HEK293 (cell line): ENCODE results near the gene TNFAIP3.

ENCODE experiments used
- IKZF3 ChIP-seq: fragments of 450-650 bp; IDR thresholded peaks from 2 replicates; pipeline ENCODE4 v1.5.0; 2018; ENCODE audit warnings: missing biosample characterization, mild to moderate bottlenecking, missing genetic modification characterization, moderate library complexity
- ZNF140 ChIP-seq: fragments of 450-650 bp; formaldehyde crosslinking; IDR thresholded peaks from 2 replicates; pipeline ENCODE4 v1.5.1; 2016; ENCODE audit warnings: missing biosample characterization, missing genetic modification characterization
- ZNF274 ChIP-seq, 2 experiments: fragments of 200-500 bp in 1 of 2; fragments of 450-650 bp in 1 of 2; sonication (Bioruptor generic) in 1 of 2; formaldehyde crosslinking in 1 of 2; IDR thresholded peaks; 2 replicates each; pipeline versions ENCODE4 v1.5.1 to v1.6.1; 2014 to 2016; ENCODE audit warnings: borderline replicate concordance in 1 of 2, inconsistent platforms in 1 of 2, low read length in 1 of 2, missing biosample characterization in 1 of 2, missing genetic modification characterization in 1 of 2
- ZNF624 ChIP-seq: fragments of 450-650 bp; formaldehyde crosslinking; IDR thresholded peaks from 2 replicates; pipeline ENCODE4 v1.5.1; 2017; ENCODE audit warnings: missing biosample characterization, missing genetic modification characterization
- TF ChIP-seq, protein P1 (sequence below): fragments of 450-650 bp; IDR thresholded peaks from 2 replicates; pipeline ENCODE4 v1.5.1; 2018; ENCODE audit warnings: missing biosample characterization, mild to moderate bottlenecking, missing genetic modification characterization
- TF ChIP-seq, protein P2 (sequence below): fragments of 450-650 bp; formaldehyde crosslinking; IDR thresholded peaks from 2 replicates; pipeline ENCODE4 v1.5.1; 2016; ENCODE audit warnings: missing biosample characterization, missing genetic modification characterization
- TF ChIP-seq, protein P3 (sequence below): fragments of 450-650 bp; formaldehyde crosslinking; IDR thresholded peaks from 2 replicates; pipeline ENCODE4 v1.5.1; 2017; ENCODE audit warnings: missing biosample characterization, missing genetic modification characterization
- TF ChIP-seq, protein P4 (sequence below): fragments of 450-650 bp; formaldehyde crosslinking; IDR thresholded peaks from 2 replicates; pipeline ENCODE4 v1.5.1; 2016; ENCODE audit warnings: missing biosample characterization, missing genetic modification characterization
- TF ChIP-seq, protein P5 (sequence below): fragments of 450-650 bp; formaldehyde crosslinking; IDR thresholded peaks from 2 replicates; pipeline ENCODE4 v1.5.1; 2016; ENCODE audit warnings: missing biosample characterization, missing genetic modification characterization

DNA sequence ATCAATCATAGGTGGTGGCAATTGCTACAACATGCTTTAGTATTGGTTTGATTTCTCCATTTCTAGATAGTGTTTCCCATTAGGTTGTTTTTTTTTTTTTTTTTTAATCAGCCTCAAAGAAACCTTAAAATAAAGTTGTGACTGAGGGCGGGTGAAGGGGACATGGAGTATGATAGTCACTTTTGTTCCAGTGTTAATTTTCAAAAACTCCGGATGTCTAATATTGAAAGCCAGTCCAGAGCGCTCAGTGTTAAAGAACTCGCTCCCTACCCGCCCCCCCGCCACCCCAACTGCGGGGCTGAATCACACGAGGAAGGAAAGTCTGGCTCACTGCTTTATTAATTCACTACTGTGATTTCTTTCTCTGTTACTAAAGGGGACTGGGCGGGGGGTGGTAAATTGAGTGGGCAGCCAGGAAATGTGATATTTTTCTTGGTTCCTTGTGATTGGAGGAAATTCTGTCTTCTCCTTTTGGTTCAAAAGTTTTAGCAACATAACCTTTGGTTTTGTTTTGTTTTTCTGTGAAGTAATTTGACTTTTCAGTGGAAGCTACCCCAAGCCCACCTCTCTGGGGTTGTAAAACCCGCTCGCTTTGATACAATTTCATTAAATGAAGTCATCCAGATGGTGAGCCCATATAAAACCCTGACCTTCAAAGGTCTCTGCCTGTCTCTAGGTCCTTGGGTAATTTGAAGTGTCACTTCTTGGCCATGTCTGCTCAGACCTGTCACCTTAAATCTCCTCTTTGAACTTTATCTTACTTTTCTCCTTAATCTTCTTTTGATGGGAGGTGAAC lies 38.0 kb downstream of the TNFAIP3 start:
- TF ChIP-seq, protein P1, sequence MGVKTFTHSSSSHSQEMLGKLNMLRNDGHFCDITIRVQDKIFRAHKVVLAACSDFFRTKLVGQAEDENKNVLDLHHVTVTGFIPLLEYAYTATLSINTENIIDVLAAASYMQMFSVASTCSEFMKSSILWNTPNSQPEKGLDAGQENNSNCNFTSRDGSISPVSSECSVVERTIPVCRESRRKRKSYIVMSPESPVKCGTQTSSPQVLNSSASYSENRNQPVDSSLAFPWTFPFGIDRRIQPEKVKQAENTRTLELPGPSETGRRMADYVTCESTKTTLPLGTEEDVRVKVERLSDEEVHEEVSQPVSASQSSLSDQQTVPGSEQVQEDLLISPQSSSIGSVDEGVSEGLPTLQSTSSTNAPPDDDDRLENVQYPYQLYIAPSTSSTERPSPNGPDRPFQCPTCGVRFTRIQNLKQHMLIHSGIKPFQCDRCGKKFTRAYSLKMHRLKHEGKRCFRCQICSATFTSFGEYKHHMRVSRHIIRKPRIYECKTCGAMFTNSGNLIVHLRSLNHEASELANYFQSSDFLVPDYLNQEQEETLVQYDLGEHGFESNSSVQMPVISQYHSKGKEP, result no peak
- TF ChIP-seq ZNF140, result no peak
- TF ChIP-seq, protein P2, sequence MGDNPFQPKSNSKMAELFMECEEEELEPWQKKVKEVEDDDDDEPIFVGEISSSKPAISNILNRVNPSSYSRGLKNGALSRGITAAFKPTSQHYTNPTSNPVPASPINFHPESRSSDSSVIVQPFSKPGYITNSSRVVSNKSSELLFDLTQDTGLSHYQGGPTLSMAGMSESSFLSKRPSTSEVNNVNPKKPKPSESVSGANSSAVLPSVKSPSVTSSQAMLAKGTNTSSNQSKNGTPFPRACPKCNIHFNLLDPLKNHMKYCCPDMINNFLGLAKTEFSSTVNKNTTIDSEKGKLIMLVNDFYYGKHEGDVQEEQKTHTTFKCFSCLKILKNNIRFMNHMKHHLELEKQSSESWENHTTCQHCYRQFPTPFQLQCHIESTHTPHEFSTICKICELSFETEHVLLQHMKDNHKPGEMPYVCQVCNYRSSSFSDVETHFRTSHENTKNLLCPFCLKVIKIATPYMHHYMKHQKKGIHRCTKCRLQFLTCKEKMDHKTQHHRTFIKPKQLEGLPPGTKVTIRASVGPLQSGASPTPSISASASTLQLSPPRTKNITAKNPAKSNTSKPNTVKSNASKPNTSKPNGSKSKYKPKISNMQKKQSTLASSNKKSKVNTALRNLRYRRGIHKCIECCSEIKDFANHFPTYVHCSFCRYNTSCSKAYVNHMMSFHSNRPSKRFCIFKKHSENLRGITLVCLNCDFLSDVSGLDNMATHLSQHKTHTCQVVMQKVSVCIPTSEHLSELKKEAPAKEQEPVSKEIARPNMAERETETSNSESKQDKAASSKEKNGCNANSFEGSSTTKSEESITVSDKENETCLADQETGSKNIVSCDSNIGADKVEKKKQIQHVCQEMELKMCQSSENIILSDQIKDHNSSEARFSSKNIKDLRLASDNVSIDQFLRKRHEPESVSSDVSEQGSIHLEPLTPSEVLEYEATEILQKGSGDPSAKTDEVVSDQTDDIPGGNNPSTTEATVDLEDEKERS (tag by site-specific recombination), result no peak
- TF ChIP-seq, protein P3, sequence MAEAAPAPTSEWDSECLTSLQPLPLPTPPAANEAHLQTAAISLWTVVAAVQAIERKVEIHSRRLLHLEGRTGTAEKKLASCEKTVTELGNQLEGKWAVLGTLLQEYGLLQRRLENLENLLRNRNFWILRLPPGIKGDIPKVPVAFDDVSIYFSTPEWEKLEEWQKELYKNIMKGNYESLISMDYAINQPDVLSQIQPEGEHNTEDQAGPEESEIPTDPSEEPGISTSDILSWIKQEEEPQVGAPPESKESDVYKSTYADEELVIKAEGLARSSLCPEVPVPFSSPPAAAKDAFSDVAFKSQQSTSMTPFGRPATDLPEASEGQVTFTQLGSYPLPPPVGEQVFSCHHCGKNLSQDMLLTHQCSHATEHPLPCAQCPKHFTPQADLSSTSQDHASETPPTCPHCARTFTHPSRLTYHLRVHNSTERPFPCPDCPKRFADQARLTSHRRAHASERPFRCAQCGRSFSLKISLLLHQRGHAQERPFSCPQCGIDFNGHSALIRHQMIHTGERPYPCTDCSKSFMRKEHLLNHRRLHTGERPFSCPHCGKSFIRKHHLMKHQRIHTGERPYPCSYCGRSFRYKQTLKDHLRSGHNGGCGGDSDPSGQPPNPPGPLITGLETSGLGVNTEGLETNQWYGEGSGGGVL (tag by site-specific recombination), result no peak
- no peak for TF ChIP-seq ZNF274 (IDR thresholded peaks at IDR 0.05; ENCODE audit: low read length)
- TF ChIP-seq ZNF274 (tag by site-specific recombination; IDR thresholded peaks at IDR 0.05; ENCODE audit: borderline replicate concordance), result no peak
- TF ChIP-seq, protein P4, sequence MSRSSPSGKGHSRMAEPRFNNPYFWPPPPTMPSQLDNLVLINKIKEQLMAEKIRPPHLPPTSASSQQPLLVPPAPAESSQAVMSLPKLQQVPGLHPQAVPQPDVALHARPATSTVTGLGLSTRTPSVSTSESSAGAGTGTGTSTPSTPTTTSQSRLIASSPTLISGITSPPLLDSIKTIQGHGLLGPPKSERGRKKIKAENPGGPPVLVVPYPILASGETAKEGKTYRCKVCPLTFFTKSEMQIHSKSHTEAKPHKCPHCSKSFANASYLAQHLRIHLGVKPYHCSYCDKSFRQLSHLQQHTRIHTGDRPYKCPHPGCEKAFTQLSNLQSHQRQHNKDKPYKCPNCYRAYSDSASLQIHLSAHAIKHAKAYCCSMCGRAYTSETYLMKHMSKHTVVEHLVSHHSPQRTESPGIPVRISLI (tag by site-specific recombination), result no peak
- TF ChIP-seq, protein P5, sequence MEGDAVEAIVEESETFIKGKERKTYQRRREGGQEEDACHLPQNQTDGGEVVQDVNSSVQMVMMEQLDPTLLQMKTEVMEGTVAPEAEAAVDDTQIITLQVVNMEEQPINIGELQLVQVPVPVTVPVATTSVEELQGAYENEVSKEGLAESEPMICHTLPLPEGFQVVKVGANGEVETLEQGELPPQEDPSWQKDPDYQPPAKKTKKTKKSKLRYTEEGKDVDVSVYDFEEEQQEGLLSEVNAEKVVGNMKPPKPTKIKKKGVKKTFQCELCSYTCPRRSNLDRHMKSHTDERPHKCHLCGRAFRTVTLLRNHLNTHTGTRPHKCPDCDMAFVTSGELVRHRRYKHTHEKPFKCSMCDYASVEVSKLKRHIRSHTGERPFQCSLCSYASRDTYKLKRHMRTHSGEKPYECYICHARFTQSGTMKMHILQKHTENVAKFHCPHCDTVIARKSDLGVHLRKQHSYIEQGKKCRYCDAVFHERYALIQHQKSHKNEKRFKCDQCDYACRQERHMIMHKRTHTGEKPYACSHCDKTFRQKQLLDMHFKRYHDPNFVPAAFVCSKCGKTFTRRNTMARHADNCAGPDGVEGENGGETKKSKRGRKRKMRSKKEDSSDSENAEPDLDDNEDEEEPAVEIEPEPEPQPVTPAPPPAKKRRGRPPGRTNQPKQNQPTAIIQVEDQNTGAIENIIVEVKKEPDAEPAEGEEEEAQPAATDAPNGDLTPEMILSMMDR (tag by site-specific recombination), result no peak
- no peak for TF ChIP-seq IKZF3 (tag by site-specific recombination)
- no peak for TF ChIP-seq ZNF624 (tag by site-specific recombination)
